Fibroblast of mammary gland (primary cell): ENCODE data around the gene CDPF1.

Experiments
- DNase-seq: peaks from one replicate; pipeline ENCODE4 v3.0.0-alpha.2; 2010; ENCODE audit warnings: low read depth
- H3K4me3 ChIP-seq: 2 replicates; pipeline ENCODE4 v1.5.1; 2011; ENCODE audit warnings: low read depth, mild to moderate bottlenecking, low read length, moderate library complexity; ENCODE audit not compliant: control insufficient read depth
- TF ChIP-seq, protein P1 (sequence below): conservative IDR thresholded peaks from 2 replicates; pipeline ENCODE4 v1.5.1; 2011; ENCODE audit warnings: low read depth, low read length, inconsistent platforms; ENCODE audit not compliant: control insufficient read depth, insufficient read depth

CDPF1 gene

GRCh38 chr22:46293577-46294260 is 43.6 kb upstream of the CDPF1 start:
- peak; percentile 75 for DNase-seq
- TF ChIP-seq, protein P1, sequence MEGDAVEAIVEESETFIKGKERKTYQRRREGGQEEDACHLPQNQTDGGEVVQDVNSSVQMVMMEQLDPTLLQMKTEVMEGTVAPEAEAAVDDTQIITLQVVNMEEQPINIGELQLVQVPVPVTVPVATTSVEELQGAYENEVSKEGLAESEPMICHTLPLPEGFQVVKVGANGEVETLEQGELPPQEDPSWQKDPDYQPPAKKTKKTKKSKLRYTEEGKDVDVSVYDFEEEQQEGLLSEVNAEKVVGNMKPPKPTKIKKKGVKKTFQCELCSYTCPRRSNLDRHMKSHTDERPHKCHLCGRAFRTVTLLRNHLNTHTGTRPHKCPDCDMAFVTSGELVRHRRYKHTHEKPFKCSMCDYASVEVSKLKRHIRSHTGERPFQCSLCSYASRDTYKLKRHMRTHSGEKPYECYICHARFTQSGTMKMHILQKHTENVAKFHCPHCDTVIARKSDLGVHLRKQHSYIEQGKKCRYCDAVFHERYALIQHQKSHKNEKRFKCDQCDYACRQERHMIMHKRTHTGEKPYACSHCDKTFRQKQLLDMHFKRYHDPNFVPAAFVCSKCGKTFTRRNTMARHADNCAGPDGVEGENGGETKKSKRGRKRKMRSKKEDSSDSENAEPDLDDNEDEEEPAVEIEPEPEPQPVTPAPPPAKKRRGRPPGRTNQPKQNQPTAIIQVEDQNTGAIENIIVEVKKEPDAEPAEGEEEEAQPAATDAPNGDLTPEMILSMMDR = no peak

GRCh38 chr22:46292732-46293131 is 42.6 kb upstream of the CDPF1 start:
- no peak overlapping the region for H3K4me3 ChIP-seq
- DNase-seq = no peak
- TF ChIP-seq, protein P1 = no peak

More at GRCh38 chr22:46293577-46294260, 43.6 kb upstream of the CDPF1 start:
- no peak overlapping the region for H3K4me3 ChIP-seq

- TF ChIP-seq, protein P1 = no peak
- H3K4me3 ChIP-seq = no peak overlapping the region
- DNase-seq = no peak
Observed at GRCh38 chr22:46292173-46292572, 42.1 kb upstream of the CDPF1 start.

DNA sequence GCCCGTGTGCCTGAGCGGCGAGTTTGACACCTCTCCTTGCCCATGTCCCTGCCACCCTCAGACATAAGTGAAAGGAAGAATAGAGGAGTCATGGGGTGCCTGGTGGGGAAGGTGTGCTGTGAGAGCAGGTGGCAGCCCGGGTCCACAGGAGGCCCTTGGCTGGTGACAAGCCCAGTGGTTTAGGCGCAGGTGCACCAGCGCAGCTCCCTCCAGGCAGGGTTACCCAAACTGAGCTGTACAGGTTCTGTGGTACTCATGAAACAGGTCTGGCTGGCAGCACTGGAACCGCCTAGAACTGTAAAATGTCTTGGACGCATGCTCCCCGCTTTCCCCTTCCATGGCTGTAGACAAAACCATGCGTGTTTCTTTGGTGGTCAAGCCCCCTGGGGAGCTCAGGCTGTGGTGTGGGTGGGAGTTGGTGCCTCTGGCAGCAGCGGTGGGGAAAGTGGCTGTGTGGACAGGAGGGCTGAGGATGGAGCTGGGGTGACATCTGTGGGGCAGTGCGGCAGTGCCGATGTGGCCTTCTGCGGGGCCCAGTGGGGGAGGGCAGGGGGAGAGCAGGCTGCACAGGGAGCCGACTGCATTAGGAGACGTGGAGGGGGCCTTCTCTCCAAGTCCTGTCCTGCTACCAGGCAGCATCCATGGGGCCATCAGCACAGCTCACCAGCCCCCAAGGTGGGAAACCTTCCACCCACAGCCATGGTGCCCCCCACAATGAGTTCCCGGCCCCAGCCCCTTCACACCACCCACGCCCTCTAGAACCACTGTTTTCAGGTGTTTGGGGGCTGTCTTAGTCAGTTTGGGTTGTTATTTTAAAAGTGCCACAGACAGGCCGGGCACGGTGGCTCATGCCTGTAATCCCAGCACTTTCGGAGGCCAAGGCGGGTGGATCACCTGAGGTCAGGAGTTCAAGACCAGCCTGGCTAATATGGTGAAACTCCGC is 41.0 kb upstream of the CDPF1 start:
- DNase-seq = no peak
- TF ChIP-seq, protein P1 = no peak
- no peak overlapping the region for H3K4me3 ChIP-seq

- no peak for DNase-seq
- TF ChIP-seq, protein P1 = no peak
- no peak overlapping the region for H3K4me3 ChIP-seq
Observed at GRCh38 chr22:46290121-46290842, 40.2 kb upstream of the CDPF1 start.

DNA sequence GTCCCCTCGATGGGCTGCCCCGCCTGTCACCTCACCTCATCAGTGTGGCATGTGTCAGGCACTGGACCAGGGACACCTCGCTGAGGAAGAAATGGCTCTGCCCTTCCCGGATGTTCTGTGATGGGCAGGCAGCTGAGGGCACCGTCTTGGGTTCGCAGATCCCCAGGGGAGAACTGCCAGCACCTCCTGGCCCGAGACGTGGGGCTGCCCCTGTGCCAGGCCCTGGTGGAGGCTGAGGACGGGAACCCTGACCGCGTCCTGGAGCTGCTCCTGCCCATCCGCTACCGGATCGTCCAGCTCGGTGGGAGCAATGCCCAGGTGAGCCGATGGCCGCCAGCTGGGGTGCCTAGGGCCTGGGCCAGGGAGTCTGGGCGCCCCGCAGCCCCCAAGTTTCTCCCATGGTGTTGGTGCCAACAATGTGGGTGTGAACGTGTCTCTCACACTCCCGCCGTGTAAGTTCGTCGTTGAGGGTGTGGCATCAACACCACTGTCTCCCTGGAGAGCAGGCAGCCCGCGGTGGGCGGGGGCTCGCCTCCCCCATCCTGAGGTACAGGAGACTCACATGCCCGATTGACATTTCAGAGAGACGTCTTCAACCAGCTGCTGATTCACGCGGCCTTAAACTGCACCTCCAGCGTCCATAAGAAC is 39.3 kb upstream of the CDPF1 start:
- DNase-seq = no peak
- H3K4me3 ChIP-seq = no peak overlapping the region
- TF ChIP-seq, protein P1 = no peak
